ENCODE results near the gene TMEM258. TPM values are rescaled to one million over a fixed set of nuclear protein-coding genes. Genes with fewer than 3 reads are reported as not detected.

Gene TMEM258
- total and polyA plus RNA-seq, 9 of the 15 experiments (the other 6 are each of a cell fraction or from before 2014, with no cell fraction given), result 97.2 to 856 (median 231) TPM

- TF ChIP-seq, protein P1, sequence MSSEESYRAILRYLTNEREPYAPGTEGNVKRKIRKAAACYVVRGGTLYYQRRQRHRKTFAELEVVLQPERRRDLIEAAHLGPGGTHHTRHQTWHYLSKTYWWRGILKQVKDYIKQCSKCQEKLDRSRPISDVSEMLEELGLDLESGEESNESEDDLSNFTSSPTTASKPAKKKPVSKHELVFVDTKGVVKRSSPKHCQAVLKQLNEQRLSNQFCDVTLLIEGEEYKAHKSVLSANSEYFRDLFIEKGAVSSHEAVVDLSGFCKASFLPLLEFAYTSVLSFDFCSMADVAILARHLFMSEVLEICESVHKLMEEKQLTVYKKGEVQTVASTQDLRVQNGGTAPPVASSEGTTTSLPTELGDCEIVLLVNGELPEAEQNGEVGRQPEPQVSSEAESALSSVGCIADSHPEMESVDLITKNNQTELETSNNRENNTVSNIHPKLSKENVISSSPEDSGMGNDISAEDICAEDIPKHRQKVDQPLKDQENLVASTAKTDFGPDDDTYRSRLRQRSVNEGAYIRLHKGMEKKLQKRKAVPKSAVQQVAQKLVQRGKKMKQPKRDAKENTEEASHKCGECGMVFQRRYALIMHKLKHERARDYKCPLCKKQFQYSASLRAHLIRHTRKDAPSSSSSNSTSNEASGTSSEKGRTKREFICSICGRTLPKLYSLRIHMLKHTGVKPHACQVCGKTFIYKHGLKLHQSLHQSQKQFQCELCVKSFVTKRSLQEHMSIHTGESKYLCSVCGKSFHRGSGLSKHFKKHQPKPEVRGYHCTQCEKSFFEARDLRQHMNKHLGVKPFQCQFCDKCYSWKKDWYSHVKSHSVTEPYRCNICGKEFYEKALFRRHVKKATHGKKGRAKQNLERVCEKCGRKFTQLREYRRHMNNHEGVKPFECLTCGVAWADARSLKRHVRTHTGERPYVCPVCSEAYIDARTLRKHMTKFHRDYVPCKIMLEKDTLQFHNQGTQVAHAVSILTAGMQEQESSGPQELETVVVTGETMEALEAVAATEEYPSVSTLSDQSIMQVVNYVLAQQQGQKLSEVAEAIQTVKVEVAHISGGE (CRISPR knock-in tag; IDR thresholded peaks at IDR 0.05), result no peak
- no peak for TF ChIP-seq ELF1 (tag; IDR thresholded peaks at IDR 0.05)
- TF ChIP-seq FOS (IDR thresholded peaks at IDR 0.05; ENCODE audit: extremely low read depth, insufficient read length), result no peak
- TF ChIP-seq TRIM24 (IDR thresholded peaks at IDR 0.05), result no peak
- TF ChIP-seq ATF3 (IDR thresholded peaks at IDR 0.05), result no peak
- no peak for TF ChIP-seq ATF3 (CRISPR knock-in tag; conservative IDR thresholded peaks at IDR 0.05)
- no peak for TF ChIP-seq TEAD2 (tag; IDR thresholded peaks at IDR 0.05)
- TF ChIP-seq GTF2F1 (IDR thresholded peaks at IDR 0.05; ENCODE audit: low read depth, low read length), result no peak
- no peak for TF ChIP-seq ZNF316 (IDR thresholded peaks at IDR 0.05)
- TF ChIP-seq, protein P2, sequence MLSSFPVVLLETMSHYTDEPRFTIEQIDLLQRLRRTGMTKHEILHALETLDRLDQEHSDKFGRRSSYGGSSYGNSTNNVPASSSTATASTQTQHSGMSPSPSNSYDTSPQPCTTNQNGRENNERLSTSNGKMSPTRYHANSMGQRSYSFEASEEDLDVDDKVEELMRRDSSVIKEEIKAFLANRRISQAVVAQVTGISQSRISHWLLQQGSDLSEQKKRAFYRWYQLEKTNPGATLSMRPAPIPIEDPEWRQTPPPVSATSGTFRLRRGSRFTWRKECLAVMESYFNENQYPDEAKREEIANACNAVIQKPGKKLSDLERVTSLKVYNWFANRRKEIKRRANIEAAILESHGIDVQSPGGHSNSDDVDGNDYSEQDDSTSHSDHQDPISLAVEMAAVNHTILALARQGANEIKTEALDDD (IDR thresholded peaks at IDR 0.05), result no peak
- no peak for TF ChIP-seq STAT5A (IDR thresholded peaks at IDR 0.05; ENCODE audit: borderline replicate concordance, low read length)
- TF ChIP-seq POU5F1 (IDR thresholded peaks at IDR 0.05; ENCODE audit: borderline replicate concordance, low read depth, low read length, partially characterized antibody), result no peak
- no peak for TF ChIP-seq SMARCA5 (IDR thresholded peaks at IDR 0.05)
- no peak for TF ChIP-seq HOXB6 (CRISPR knock-in tag; IDR thresholded peaks at IDR 0.05; ENCODE audit: borderline replicate concordance)
- TF ChIP-seq SNRNP70 (optimal IDR thresholded peaks at IDR 0.05; ENCODE audit: low read depth, low read length), result no peak
- TF ChIP-seq GTF3C2 (IDR thresholded peaks at IDR 0.05; ENCODE audit: borderline replicate concordance, extremely low read depth, insufficient read length), result no peak
- TF ChIP-seq ZNF408 (CRISPR knock-in tag; IDR thresholded peaks at IDR 0.05; ENCODE audit: low read depth), result no peak
- no peak for TF ChIP-seq SRSF1 (IDR thresholded peaks at IDR 0.05; ENCODE audit: low read depth, low read length)
- no peak for TF ChIP-seq MIER1 (IDR thresholded peaks at IDR 0.05; ENCODE audit: low read depth)
- TF ChIP-seq ZNF436 (CRISPR knock-in tag; IDR thresholded peaks at IDR 0.05), result no peak
- TF ChIP-seq MED1 (CRISPR knock-in tag; IDR thresholded peaks at IDR 0.05; ENCODE audit: borderline replicate concordance), result no peak
Measured at GRCh38 chr11:61747192-61747966, 45.0 kb downstream of the TMEM258 start (continued).

Data from K562 (cell line).